PFSK-1 (cell line): ENCODE data around the gene STAC2.

ENCODE experiments used
- FOXP2 ChIP-seq: optimal IDR thresholded peaks from 2 replicates; pipeline ENCODE3; 2011; ENCODE audit warnings: borderline replicate concordance, control low read depth, inconsistent platforms; ENCODE audit not compliant: insufficient read depth; ENCODE audit errors: extremely low read length, extremely low read depth
- POLR2AphosphoS5 ChIP-seq: IDR thresholded peaks from 2 replicates; pipeline ENCODE4 v1.6.1; 2012; ENCODE audit warnings: low read depth, mild to moderate bottlenecking, control low read depth, low read length, moderate library complexity
- REST ChIP-seq, 2 experiments: IDR thresholded peaks; 2 replicates each; pipeline versions ENCODE4 v1.6.1 to v1.8.0; 2011 to 2012; ENCODE audit warnings: low read depth in 2 of 2, low read length in 2 of 2, control low read depth in 1 of 2, inconsistent platforms in 1 of 2, mild to moderate bottlenecking in 1 of 2, moderate library complexity in 1 of 2; ENCODE audit not compliant: insufficient read depth in 1 of 2
- SIN3A ChIP-seq: IDR thresholded peaks from 2 replicates; pipeline ENCODE4 v1.6.1; 2012; ENCODE audit warnings: mild to moderate bottlenecking, low read length, moderate library complexity, borderline replicate concordance; ENCODE audit not compliant: insufficient read depth
- TAF1 ChIP-seq: IDR thresholded peaks from 2 replicates; pipeline ENCODE4 v1.6.1; 2012; ENCODE audit warnings: low read length, control low read depth, borderline replicate concordance; ENCODE audit not compliant: insufficient read depth

The STAC2 gene

DNA sequence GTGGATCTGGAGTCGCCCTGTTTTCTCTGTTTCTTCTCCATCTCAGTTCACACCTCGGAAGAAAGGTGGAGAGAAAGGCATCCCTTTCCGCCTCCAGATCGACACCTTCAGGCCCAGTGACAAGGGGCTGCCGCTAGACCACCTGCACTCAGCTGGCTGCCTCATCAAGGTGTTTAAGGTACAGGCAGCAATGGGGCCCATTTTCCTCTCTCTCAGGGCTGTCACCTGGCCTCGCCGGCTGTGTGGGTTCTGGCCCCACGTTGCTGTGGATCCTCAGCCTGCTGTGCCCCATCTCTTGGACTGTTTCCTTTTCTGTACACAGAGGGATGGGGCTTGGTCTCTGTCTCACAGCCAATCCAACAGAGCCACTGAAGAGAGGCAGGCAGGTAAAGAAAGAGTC lies 17.4 kb upstream of the STAC2 start:
- TF ChIP-seq POLR2AphosphoS5 (no peak), REST (IDR thresholded peaks at IDR 0.05; ENCODE audit: insufficient read depth in 1 of 2, low read depth in 2 of 2, low read length in 2 of 2) (no peak), SIN3A (no peak), TAF1 (no peak), FOXP2 (no peak)

DNA sequence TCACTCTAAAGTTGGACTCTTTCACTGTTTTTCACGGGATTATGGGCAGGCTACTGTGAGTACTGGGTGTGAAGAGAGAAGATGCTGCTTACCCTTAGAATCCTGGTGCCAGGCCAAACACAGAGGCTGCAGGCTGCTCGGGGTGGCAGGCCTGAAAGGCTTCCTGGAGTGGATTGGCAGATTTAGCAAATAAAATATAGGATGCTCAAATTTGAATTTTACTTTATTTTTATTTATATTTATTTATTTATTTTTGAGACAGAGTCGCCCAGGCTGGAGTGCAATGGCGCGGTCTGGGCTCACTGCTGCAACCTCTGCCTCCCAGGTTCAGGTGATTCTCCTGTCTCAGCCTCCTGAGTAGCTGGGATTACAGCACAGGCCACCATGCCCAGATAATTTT lies 14.9 kb upstream of the STAC2 start:
- TF ChIP-seq SIN3A (no peak), POLR2AphosphoS5 (no peak), FOXP2 (no peak), REST (IDR thresholded peaks at IDR 0.05; ENCODE audit: insufficient read depth in 1 of 2, low read depth in 2 of 2, low read length in 2 of 2) (no peak), TAF1 (no peak)

DNA sequence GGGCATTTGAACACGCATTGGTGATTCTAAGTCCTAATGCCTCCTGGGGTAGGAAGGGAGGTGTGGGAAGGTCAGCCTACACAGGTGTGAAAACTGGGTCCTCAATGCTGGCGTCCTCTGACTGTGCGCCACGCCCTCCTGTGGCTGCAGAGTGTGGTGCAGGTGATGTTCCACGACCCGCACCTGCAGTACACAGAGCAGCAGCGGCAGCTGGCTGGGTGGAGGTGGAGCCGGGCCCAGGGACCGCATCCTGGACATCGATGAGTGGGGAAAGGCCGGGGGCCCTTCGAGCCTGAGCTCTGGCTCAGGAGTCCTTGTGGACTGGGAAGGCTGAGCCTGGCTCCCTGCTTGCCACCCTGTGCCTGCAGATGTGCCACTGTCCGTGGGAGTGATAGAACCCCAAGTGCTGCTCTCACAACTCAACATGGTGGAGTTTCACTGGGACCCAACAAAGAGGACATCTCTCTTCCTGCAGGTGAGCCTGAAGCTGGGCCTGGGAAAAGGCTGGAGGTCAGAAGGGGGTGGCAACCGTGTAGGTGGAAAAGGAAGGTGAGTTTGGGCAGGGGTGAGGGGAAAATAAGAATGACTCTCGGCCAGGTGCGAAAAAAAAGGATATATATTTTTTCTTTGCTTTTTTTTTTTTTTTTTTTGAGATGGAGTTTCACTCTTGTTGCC lies 14.0 kb upstream of the STAC2 start:
- TF ChIP-seq SIN3A (no peak), REST (IDR thresholded peaks at IDR 0.05; ENCODE audit: insufficient read depth in 1 of 2, low read depth in 2 of 2, low read length in 2 of 2) (no peak), FOXP2 (peak; percentile 58)

- TF ChIP-seq TAF1: no peak
- TF ChIP-seq FOXP2: no peak
- TF ChIP-seq POLR2AphosphoS5: no peak
- TF ChIP-seq REST (IDR thresholded peaks at IDR 0.05; ENCODE audit: insufficient read depth in 1 of 2, low read depth in 2 of 2, low read length in 2 of 2): no peak
- TF ChIP-seq SIN3A: no peak
Measured at GRCh38 chr17:39238311-39238972, 12.7 kb upstream of the STAC2 start.

GRCh38 chr17:39237586-39237985 lies 11.8 kb upstream of the STAC2 start:
- TF ChIP-seq POLR2AphosphoS5: no peak
